ENCODE measurements around the gene PTPRS.
A peak's percentile ranks its signal among the peaks of the same experiment; 100 is the strongest.

Gene PTPRS

DNA sequence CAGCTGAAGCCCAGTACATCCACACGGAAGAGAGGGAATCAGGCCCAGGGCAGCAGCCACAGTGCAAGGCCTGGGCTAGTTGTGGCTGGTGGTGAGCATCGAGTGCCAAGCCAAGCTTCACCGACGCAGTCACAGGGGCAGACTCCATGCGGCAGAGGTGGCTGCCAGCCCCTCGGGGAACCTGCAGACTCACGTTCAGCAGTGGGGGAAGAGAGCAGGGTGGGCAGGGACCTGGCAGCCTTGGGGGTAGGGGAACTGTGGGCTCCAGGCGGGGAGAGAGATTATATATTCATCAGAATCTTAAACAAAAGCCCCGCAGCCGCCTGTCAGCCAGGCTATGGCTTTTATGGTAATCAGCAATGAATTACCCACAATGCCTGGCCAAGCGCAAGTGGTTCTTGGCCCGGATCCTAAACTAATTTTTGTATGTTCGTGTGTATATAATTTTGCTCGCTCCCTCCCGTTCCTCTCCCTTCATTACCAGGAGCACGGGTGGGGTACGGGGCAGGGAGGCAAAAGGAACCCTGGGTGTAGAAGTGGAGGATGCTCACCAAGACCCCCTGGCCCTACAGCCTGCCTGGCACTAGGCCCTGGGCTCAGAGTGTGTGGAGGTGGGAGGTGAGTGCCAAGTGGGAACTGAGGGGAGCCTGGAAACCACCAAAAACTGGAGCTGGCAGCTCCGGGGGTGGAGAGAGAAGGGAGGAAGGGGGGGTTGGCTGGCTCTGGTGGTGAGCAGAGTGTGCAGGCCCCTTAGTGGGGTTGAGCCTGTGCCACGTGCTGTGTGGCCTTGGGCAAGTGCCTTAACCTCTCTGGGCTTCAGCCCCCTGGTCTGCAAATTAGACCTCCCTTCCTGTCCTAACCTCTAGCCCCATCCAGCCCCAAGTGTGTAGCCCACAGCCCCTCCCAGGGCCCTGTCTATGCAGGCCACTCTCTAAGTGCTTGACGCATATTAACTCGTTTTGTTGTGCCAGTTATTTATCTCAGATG is 31.9 kb downstream of the PTPRS start:
- DNase-seq (ENCODE audit: low read depth): no peak

DNA sequence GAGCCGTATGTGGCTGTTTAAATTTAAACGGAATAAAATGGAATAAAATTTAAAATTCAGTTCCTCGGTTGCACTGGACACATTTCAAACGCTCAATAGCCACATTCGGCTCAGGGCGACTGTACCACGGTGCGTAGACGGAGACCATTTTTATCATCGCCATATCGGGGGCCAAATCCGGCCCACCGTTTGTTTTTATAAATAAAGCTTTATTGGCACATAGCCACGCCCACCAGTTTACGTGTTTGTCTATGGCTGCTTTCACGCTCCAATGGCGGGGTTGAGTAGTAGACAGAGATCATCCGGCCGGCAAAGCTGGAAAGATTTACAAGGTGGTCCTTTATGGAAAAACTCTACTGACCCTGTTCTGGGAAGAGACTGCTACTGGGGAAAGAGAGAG is 33.0 kb downstream of the PTPRS start:
- no peak for DNase-seq (ENCODE audit: low read depth)

DNA sequence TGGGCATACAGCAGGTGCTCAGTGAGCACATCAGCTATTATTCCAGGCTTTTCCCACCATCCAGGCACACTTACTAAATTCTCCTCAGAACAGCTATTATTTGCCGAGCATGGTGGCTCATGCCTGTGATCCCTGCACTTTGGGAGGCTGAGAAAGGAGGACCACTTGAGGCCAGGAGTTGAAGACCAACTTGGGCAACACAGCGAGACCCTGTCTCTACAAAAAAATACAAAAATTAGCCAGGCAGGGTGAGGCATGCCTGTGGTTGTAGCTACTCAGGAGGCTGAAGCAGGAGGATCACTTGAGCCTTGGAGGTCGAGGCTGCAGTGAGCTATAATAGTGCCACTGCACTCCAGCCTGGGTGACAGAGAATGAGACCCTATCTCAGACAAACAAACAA is 35.4 kb downstream of the PTPRS start:
- no peak for DNase-seq (ENCODE audit: low read depth)

DNA sequence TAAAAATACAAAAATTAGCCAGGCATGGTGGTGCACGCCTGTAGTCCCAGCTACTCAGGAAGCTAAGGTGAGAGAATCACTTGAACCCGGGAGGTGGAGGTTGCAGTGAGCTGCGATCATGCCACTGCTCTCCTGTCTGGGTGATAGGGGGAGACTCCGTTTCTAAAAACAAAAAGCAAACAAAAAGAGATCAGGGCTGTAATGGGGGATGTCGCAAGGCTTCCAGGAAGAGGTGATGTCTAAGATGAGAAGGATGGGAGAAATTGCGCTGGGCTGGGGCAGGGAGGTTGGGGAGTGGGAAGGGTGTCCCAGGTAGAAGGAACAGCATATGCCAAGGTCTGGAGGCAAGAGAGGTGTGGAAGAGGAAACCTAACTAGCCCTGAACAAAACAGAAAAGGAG is 36.1 kb downstream of the PTPRS start:
- no peak for DNase-seq (ENCODE audit: low read depth)

DNA sequence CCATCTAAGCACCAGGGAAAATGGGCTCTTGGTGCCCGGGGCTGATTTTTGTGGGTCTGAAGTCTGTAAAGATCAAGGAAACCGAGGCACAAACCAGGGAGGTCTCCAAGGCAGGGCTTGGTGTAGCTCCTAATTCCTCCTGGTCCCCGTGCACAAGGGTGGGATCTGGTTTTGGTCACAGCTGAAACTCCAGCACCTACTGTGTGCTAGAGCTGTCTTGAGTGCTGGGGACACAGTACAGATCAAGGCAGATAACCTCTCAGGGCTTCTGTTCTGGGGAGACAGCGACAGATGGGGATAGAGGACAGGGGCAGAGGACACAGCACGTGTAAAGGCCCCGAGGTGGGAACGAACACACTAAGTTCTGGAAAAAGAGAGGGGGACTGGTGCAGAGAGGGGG is 37.4 kb downstream of the PTPRS start:
- no peak for DNase-seq (ENCODE audit: low read depth)

DNA sequence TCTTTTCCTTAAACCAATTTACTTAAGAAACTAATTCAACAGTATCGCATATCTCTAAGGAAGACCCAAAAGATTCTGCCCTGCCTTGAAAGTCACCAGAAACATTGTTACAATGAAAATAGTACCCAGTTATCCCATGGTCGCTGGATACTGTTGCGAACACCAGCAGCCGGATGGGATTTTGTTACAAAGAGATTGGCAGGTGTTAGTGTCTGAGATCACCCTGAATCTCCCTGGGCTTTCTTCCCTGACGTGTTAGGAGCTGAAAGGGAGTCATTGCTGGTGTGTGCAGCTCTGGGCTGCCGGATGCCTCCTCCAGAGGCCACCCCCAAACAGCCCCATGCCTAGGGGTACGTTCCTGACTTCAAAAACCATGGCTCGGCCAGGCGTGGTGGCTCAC is 38.2 kb downstream of the PTPRS start:
- no peak for DNase-seq (ENCODE audit: low read depth)

DNA sequence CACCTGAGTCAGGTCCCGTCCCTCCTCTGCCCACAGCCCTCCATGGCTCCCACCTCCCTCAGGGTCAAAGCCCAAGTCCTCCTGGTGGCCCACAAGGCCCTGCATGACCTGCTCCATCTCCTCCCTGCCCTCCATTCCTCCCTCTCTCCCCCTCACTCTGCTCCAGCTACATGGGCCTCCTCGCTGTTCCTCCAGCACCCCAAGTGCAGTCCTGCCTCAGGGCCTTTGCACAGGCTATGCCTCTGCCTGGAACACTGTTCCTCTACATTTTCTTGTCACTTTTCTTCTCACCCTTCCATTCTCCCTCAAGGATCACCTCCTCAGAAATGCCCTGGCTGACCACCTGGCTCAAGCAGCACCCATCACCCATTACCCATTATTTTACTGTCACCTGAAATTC is 41.5 kb downstream of the PTPRS start:
- no peak for DNase-seq (ENCODE audit: low read depth)

DNA sequence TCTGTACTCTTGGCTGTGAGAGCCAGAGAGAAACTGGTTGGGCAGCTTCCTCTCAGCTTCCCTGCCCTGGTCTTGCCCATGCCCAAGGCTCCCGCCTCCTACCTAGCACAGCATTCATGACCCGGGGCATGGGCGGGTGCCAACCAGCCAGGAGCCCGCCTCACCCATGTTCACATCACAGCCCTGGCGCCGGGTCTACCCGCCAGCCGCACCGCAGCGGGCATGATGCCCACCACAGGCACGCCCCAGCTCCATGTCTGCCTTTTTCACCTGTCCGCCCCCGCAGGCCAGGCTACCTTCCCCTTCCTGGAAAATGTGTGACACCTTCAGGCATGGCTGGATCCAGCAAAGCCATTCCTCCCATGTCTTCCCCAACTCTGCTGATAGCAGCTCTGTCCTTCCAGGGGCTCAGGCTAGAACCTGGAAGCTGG is 42.1 kb downstream of the PTPRS start:
- no peak for DNase-seq (ENCODE audit: low read depth)

DNA sequence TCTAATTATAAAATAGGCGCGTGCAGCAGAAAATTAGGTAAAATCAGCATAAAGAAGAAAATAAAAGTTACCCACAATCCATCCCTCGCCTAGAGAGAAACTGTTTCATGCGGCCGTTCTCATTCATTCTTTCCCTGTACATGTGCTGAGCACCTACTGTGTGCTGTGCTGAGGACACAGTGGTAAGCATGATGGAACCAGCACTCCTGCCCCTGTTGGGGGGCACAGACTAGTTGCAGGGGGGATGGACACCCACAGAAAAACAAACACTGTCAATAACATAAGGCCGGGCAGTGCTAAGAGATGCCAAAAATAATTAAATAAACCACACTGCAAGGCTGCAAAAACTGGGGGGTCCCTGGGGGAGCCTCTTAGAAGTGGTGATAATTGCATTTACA is 43.3 kb downstream of the PTPRS start:
- DNase-seq (ENCODE audit: low read depth): no peak

DNA sequence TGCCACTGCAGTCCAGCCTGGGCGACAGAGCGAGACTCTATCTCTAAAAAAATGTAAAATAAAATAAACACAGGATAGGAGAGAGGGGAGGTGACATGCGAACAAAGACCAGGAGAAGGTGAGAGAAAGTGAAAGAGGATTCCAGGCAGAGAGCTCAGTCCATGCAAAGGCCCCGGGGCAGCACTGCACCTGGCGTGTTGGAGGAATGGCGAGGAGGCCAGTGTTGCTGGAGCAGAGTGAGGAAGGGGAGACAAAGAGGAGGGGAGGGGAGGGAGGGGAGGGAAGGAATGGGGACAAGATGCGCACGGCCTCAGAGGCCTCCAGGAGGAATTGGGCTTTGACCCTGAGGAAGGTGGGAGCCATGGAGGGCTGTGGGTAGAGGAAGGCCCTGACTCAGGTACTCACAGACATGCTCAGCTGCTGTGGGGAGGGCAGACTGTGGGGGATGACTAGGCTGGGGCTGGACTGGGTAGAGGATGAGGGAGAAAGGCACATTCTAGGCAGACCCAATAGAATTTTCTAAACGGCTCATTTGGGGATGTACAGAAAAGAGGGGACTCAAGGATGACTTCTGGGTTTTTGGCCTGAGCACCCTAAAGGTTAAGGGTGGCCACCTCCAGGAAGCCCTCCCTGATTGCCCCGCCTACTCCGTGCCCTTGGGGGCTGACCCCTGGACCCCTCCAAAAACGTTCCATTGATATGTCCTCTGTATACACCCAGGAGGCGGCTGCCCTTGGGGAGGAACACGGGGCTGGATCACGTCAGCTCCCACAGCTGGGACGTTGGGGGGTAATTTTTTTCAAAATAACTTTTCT is 43.9 kb downstream of the PTPRS start:
- DNase-seq (ENCODE audit: low read depth): no peak

DNA sequence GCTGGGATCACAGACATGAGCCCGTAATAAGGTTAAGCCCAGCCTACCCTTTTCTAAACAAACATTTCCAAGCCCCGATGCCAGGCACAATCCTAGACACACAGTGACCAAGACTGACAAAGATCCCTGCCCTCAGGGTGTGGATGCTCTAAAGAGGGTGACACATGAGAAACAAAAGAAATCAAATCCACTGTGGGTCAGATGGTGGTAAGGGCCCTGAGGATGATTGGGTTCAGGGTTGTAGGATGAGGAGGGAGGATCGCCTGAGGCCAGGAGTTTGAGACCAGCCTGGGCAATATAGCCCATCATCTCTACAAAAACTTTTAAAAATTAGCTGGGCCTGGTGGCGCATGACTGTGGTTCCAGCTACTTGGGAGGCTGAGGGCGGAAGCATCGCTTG is 44.6 kb downstream of the PTPRS start:
- no peak for DNase-seq (ENCODE audit: low read depth)

DNA sequence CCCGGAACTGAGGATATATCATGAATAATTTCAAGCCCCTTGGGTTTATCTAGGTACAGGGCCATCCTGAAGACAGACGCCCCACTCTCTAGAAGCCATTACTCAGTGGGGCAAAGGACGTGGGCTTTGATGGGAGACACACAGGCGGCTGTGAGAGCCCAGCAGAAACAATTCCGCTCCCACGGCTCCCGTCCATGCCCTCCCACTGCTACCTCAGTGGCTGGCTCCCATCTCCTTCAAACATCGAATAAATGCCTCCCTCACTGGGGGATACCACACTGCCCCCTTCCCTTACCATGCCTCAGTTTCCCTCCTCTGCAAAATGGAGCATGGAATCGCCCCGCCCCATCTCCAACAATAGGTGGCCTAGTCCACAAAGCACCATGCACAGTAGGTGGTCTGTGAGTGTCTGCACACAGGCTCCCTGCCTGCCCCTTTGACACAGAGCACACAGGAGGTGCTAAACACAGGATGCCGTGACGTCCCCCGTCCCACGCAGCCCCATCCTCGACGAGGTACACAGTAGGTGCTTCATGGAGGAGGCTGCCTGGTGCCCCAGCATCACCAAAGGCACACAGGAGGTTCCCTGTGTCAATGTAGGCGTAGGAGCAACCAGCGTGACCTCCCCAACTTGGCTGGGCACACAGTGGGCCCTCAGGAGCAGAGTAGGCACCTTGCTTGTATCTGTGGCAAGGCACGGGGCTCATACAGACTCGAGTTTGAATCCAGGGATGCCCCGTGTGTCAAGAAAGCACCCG is 46.0 kb downstream of the PTPRS start:
- DNase-seq (ENCODE audit: low read depth): no peak

DNA sequence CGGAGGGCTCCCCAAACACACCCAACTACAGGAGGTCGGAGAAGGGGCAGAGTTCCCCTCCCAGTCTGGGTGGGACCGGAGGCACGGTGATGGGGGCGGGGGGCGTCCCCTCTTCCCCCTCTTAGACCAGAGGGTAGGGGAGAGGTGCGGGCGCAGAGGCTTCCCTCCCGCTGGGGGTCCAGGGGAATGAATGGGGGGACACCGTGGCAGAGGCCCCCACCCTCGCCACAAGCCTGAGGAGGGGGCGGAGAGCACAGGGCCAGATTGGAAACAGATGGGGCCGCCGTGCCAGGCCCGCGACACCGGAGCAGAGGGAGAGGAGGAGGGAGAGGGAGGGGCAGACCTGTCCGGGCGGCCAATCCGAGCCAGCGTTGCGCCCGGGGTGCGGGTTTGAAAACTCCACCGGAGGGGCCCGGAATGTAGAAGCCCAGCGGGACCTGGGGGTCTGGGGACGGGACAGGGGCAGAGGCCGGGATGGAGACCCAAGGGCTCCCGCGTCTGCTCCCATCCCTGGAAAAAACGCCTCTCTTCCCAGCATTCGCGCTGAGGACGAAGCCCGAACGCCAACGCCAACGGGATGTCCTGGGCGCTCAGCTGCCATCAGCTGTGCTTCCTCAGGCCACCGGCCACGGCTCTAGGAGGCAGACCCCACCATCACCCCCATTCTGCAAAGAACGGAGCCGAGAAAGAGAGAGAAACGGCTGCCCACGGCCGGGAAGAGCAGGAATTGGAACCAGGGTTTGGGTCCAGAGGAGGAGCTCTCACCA is 46.8 kb downstream of the PTPRS start:
- DNase-seq (ENCODE audit: low read depth): no peak

DNA sequence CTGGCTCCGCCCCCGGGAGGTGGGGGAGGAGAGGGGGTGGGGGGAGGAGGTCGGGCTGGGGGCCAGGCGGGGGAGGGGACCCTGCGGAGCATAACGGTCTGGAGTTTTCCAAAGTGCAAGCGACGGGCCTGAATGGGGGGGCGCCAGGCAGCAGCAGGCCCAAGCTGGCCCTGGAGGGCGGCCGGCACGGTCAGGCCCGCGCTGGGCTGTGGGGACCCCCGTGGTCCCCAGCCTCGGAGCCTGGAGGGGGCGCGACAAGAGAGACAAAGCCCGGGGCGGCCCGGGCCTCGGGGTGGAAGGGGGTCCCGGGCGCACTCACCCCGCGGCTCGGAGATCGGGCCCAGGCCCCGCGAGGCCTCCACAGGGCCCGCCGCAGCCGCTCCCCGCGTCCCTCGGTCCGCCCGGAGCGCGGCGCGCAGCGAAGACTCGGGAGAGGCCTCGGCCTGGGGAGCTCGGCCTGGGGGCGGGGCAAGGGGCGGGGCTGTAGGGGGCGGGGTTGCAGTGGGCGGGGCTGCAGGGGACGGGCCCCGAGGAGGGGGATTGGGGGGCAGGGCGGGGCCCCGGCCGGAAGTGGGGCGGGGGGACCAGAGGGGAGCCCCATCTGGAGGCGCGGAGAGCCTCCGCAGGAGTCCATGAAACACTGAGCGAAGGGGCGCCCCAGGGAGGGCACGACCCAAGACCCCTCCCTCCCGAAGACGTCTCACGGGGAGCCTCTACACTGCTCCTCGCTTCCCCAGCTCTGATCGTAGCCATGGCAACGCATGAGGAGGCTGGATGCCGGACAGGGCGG is 47.6 kb downstream of the PTPRS start:
- DNase-seq (ENCODE audit: low read depth): peak; percentile 17

DNA sequence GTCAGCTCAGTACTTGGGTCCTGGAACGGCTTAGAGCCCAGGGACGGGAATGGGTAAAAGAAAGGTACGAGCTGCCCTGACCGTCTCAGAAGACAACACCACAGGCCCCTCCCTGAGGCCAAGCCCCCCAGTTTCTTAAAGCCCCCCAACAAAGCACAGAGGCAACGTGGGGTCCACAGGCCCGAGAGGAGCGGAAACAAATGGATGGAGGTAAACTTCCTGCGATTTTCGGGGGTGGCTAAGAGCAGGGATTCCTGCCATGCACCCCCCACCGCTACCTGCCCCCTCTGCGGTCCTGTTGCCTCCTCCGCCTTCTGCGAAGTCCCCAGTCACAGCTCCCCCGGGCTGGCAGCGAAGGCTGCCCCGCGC is 48.2 kb downstream of the PTPRS start:
- no peak for DNase-seq (ENCODE audit: low read depth)

DNA sequence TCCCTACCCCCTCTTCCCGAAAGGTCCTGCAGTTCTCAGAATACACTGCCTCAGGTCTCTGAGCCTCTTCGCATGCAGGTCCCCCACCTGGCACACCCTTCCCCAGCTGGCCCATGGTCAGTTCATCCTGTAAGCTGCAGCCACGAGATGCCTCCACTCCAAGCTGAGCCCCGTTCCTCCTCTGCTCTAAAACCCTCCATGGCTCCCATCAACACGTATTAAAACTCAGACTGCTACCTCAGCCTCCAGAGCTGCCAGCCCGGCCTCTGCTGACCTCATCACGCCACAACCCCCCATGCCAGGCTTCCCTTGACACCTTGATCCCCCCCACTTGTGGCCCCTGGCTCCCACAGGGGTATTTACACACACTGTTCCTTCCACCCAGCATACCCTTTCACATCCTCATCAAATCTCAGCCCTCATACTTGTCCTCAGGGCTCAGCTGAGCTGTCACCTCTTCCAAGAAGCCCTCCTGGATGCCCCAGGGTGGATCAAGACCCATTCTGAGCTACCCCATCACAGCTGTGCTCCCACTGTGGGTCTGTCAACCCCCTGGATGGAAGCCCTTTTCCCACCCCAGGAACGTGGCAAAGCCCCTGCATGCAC is 48.9 kb downstream of the PTPRS start:
- no peak for DNase-seq (ENCODE audit: low read depth)
